GM19455 (cell line): ENCODE data around the gene TARS2.

Experiments used
- ATAC-seq: cut with Tn5 transposase; IDR thresholded peaks from one replicate; pipeline ENCODE4 v1.9.1; 2021; ENCODE audit not compliant: unreplicated experiment

TARS2 gene

GRCh38 chr1:150555198-150555970 is 68.2 kb downstream of the TARS2 start:
- ATAC-seq = no peak

GRCh38 chr1:150555971-150556865 is 69.0 kb downstream of the TARS2 start:
- ATAC-seq = no peak

GRCh38 chr1:150557065-150557600 is 69.9 kb downstream of the TARS2 start:
- ATAC-seq = no peak
